Measurements from ENCODE around the gene TLE6. TPM values are rescaled to one million over a fixed set of nuclear protein-coding genes. Genes with fewer than 3 reads are reported as not detected.

TLE6 gene
- total and polyA plus RNA-seq, 10 of the 15 experiments (the other 5 are each of a cell fraction or from before 2014, with no cell fraction given), result 2.7 to 13.8 (median 6.4) TPM

- TF ChIP-seq JUND (IDR thresholded peaks at IDR 0.05; ENCODE audit: low read depth, low read length) (peak; percentile 98), PAX5 (IDR thresholded peaks at IDR 0.05; ENCODE audit: borderline replicate concordance, low read depth, low read length) (no peak), E2F4 (IDR thresholded peaks at IDR 0.05; ENCODE audit: low read depth, low read length) (no peak), HCFC1 (IDR thresholded peaks at IDR 0.05; ENCODE audit: low read length) (no peak), YY1 (IDR thresholded peaks at IDR 0.05; ENCODE audit: low read depth, low read length) (no peak), NRF1 (conservative IDR thresholded peaks at IDR 0.05; ENCODE audit: low read depth, low read length) (no peak), MEF2B (IDR thresholded peaks at IDR 0.05; ENCODE audit: partially characterized antibody, poor library complexity, severe bottlenecking) (peak; percentile 2), SUPT20H (IDR thresholded peaks at IDR 0.05; ENCODE audit: borderline replicate concordance, control insufficient read depth, low read depth, low read length) (no peak), SREBF1 (IDR thresholded peaks at IDR 0.05; ENCODE audit: low read length) (no peak), EED (IDR thresholded peaks at IDR 0.05; ENCODE audit: low read depth) (no peak), RFX5 (IDR thresholded peaks at IDR 0.05; ENCODE audit: low read depth, low read length) (no peak), ZNF24 (IDR thresholded peaks at IDR 0.05) (0 out of 2 replicates have a peak, but pooled peaks have one; percentile 27), CUX1 (IDR thresholded peaks at IDR 0.05; ENCODE audit: insufficient replicate concordance, low read depth, low read length) (no peak), TARDBP (IDR thresholded peaks at IDR 0.05; ENCODE audit: borderline replicate concordance) (no peak), ESRRA (IDR thresholded peaks at IDR 0.05; ENCODE audit: low read length) (no peak)
- TF ChIP-seq, protein P1, sequence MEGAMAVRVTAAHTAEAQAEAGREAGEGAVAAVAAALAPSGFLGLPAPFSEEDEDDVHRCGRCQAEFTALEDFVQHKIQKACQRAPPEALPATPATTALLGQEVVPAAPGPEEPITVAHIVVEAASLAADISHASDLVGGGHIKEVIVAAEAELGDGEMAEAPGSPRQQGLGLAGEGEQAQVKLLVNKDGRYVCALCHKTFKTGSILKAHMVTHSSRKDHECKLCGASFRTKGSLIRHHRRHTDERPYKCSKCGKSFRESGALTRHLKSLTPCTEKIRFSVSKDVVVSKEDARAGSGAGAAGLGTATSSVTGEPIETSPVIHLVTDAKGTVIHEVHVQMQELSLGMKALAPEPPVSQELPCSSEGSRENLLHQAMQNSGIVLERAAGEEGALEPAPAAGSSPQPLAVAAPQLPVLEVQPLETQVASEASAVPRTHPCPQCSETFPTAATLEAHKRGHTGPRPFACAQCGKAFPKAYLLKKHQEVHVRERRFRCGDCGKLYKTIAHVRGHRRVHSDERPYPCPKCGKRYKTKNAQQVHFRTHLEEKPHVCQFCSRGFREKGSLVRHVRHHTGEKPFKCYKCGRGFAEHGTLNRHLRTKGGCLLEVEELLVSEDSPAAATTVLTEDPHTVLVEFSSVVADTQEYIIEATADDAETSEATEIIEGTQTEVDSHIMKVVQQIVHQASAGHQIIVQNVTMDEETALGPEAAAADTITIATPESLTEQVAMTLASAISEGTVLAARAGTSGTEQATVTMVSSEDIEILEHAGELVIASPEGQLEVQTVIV (IDR thresholded peaks at IDR 0.05; ENCODE audit: borderline replicate concordance, partially characterized antibody), result no peak
- TF ChIP-seq, protein P2, sequence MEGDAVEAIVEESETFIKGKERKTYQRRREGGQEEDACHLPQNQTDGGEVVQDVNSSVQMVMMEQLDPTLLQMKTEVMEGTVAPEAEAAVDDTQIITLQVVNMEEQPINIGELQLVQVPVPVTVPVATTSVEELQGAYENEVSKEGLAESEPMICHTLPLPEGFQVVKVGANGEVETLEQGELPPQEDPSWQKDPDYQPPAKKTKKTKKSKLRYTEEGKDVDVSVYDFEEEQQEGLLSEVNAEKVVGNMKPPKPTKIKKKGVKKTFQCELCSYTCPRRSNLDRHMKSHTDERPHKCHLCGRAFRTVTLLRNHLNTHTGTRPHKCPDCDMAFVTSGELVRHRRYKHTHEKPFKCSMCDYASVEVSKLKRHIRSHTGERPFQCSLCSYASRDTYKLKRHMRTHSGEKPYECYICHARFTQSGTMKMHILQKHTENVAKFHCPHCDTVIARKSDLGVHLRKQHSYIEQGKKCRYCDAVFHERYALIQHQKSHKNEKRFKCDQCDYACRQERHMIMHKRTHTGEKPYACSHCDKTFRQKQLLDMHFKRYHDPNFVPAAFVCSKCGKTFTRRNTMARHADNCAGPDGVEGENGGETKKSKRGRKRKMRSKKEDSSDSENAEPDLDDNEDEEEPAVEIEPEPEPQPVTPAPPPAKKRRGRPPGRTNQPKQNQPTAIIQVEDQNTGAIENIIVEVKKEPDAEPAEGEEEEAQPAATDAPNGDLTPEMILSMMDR (IDR thresholded peaks at IDR 0.05 in 2 of 3, conservative IDR thresholded peaks at IDR 0.05 in 1 of 3; ENCODE audit: control insufficient read depth in 2 of 3, extremely low read depth in 1 of 3, insufficient read depth in 1 of 3, low read depth in 3 of 3, low read length in 3 of 3), result peak; percentile 63 to 94 (median 65); a peak in 5 of 6 replicates
- TF ChIP-seq, protein P3, sequence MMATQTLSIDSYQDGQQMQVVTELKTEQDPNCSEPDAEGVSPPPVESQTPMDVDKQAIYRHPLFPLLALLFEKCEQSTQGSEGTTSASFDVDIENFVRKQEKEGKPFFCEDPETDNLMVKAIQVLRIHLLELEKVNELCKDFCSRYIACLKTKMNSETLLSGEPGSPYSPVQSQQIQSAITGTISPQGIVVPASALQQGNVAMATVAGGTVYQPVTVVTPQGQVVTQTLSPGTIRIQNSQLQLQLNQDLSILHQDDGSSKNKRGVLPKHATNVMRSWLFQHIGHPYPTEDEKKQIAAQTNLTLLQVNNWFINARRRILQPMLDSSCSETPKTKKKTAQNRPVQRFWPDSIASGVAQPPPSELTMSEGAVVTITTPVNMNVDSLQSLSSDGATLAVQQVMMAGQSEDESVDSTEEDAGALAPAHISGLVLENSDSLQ (IDR thresholded peaks at IDR 0.05), result no peak
Observed at GRCh38 chr19:2962018-2962670, 15.2 kb upstream of the TLE6 start (continued).

Data from GM12878 (cell line).